ENCODE results near the gene EEF1G. TPM values are rescaled to one million over a fixed set of nuclear protein-coding genes. Genes with fewer than 3 reads are reported as not detected.

The EEF1G gene
- total RNA-seq, 1 experiment from 2014 or later = 1,667 TPM

GRCh38 chr11:62621567-62622470, 48.1 kb upstream of the EEF1G start, which contains the start of gene B3GAT3 (continued):
- TF ChIP-seq ZNF281 (CRISPR knock-in tag; IDR thresholded peaks at IDR 0.05) (no peak), HMGXB4 (CRISPR knock-in tag; IDR thresholded peaks at IDR 0.05) (peak; percentile 57; the same call in 1 of the 2 replicates), NFYB (CRISPR knock-in tag; conservative IDR thresholded peaks at IDR 0.05; ENCODE audit: low read depth) (no peak), SMAD3 (CRISPR knock-in tag; IDR thresholded peaks at IDR 0.05; ENCODE audit: borderline replicate concordance) (peak; percentile 69; the same call in 1 of the 2 replicates), CREM (CRISPR knock-in tag; IDR thresholded peaks at IDR 0.05) (peak; percentile 96), TCF7 (CRISPR knock-in tag; IDR thresholded peaks at IDR 0.05; ENCODE audit: low read depth) (no peak), FOXJ3 (CRISPR knock-in tag; IDR thresholded peaks at IDR 0.05; ENCODE audit: borderline replicate concordance) (no peak), ATF3 (CRISPR knock-in tag; conservative IDR thresholded peaks at IDR 0.05) (no peak), ZNF263 (CRISPR knock-in tag; IDR thresholded peaks at IDR 0.05; ENCODE audit: low read depth) (no peak), FOXK1 (CRISPR knock-in tag; IDR thresholded peaks at IDR 0.05) (peak; percentile 84), ATF1 (CRISPR knock-in tag; IDR thresholded peaks at IDR 0.05) (peak; percentile 35; the same call in 1 of the 2 replicates), MXD4 (CRISPR knock-in tag; IDR thresholded peaks at IDR 0.05; ENCODE audit: borderline replicate concordance) (no peak), ZNF416 (CRISPR knock-in tag; IDR thresholded peaks at IDR 0.05) (no peak), ZNF219 (CRISPR knock-in tag; IDR thresholded peaks at IDR 0.05; ENCODE audit: borderline replicate concordance) (no peak), MAX (CRISPR knock-in tag; IDR thresholded peaks at IDR 0.05) (peak; percentile 97), ELF4 (CRISPR knock-in tag; IDR thresholded peaks at IDR 0.05; ENCODE audit: low read depth) (no peak), STAT6 (CRISPR knock-in tag; conservative IDR thresholded peaks at IDR 0.05; ENCODE audit: low read depth) (no peak), PRRX2 (CRISPR knock-in tag; IDR thresholded peaks at IDR 0.05) (no peak), PRDM15 (CRISPR knock-in tag; IDR thresholded peaks at IDR 0.05) (no peak), SMAD4 (CRISPR knock-in tag; IDR thresholded peaks at IDR 0.05) (no peak), FOXP1 (CRISPR knock-in tag; IDR thresholded peaks at IDR 0.05; ENCODE audit: borderline replicate concordance) (no peak; the same call in 1 of the 2 replicates), MLX (CRISPR knock-in tag; IDR thresholded peaks at IDR 0.05) (no peak), ZNF138 (CRISPR knock-in tag; conservative IDR thresholded peaks at IDR 0.05) (no peak)
- TF ChIP-seq, protein P1, sequence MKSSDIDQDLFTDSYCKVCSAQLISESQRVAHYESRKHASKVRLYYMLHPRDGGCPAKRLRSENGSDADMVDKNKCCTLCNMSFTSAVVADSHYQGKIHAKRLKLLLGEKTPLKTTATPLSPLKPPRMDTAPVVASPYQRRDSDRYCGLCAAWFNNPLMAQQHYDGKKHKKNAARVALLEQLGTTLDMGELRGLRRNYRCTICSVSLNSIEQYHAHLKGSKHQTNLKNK (CRISPR knock-in tag; IDR thresholded peaks at IDR 0.05) = no peak

Data from WTC11 (cell line).